ENCODE measurements around the gene FHL2.

DNA sequence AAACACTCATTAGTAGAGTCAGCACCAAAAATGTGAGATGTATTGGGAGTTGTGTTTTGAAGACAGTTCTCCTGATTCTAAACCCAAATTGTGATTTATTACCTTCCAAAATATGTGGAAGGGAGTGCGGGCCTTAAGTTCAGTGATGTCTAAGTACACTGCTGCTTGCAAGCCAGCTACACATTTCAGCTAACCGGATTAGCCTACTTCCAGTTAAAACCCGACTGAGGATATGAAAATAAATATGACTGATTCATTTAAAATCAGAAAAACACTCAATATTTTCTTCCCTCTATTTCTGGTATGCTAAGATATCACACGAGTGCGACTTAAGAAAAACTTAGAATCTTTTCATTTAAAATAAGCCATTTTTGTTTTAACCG is 907 bp downstream of the FHL2 start:
- TF ChIP-seq, protein P1, sequence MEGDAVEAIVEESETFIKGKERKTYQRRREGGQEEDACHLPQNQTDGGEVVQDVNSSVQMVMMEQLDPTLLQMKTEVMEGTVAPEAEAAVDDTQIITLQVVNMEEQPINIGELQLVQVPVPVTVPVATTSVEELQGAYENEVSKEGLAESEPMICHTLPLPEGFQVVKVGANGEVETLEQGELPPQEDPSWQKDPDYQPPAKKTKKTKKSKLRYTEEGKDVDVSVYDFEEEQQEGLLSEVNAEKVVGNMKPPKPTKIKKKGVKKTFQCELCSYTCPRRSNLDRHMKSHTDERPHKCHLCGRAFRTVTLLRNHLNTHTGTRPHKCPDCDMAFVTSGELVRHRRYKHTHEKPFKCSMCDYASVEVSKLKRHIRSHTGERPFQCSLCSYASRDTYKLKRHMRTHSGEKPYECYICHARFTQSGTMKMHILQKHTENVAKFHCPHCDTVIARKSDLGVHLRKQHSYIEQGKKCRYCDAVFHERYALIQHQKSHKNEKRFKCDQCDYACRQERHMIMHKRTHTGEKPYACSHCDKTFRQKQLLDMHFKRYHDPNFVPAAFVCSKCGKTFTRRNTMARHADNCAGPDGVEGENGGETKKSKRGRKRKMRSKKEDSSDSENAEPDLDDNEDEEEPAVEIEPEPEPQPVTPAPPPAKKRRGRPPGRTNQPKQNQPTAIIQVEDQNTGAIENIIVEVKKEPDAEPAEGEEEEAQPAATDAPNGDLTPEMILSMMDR (IDR thresholded peaks at IDR 0.05; ENCODE audit: low read depth, low read length, missing input control): no peak
- TF ChIP-seq GABPA (IDR thresholded peaks at IDR 0.05 in 1 of 2, conservative IDR thresholded peaks at IDR 0.05 in 1 of 2) (no peak), ZBTB33 (IDR thresholded peaks at IDR 0.05) (no peak), YY1 (IDR thresholded peaks at IDR 0.05) (no peak), SP1 (IDR thresholded peaks at IDR 0.05) (no peak), RAD21 (IDR thresholded peaks at IDR 0.05) (no peak), JUND (IDR thresholded peaks at IDR 0.05) (no peak), HNF4A (conservative IDR thresholded peaks at IDR 0.05) (no peak), FOXA2 (IDR thresholded peaks at IDR 0.05) (no peak), RXRA (IDR thresholded peaks at IDR 0.05) (no peak), MAX (IDR thresholded peaks at IDR 0.05) (no peak), EGR1 (IDR thresholded peaks at IDR 0.05; ENCODE audit: low read depth in 2 of 2) (no peak)
- TF ChIP-seq, protein P2, sequence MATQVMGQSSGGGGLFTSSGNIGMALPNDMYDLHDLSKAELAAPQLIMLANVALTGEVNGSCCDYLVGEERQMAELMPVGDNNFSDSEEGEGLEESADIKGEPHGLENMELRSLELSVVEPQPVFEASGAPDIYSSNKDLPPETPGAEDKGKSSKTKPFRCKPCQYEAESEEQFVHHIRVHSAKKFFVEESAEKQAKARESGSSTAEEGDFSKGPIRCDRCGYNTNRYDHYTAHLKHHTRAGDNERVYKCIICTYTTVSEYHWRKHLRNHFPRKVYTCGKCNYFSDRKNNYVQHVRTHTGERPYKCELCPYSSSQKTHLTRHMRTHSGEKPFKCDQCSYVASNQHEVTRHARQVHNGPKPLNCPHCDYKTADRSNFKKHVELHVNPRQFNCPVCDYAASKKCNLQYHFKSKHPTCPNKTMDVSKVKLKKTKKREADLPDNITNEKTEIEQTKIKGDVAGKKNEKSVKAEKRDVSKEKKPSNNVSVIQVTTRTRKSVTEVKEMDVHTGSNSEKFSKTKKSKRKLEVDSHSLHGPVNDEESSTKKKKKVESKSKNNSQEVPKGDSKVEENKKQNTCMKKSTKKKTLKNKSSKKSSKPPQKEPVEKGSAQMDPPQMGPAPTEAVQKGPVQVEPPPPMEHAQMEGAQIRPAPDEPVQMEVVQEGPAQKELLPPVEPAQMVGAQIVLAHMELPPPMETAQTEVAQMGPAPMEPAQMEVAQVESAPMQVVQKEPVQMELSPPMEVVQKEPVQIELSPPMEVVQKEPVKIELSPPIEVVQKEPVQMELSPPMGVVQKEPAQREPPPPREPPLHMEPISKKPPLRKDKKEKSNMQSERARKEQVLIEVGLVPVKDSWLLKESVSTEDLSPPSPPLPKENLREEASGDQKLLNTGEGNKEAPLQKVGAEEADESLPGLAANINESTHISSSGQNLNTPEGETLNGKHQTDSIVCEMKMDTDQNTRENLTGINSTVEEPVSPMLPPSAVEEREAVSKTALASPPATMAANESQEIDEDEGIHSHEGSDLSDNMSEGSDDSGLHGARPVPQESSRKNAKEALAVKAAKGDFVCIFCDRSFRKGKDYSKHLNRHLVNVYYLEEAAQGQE (IDR thresholded peaks at IDR 0.05): no peak
